Naive thymus-derived CD4-positive, alpha-beta T cell (primary cell): ENCODE results near the gene AKAP13. TPM values are rescaled to one million over a fixed set of nuclear protein-coding genes. Genes with fewer than 3 reads are reported as not detected.

Source experiments
- ATAC-seq: fragments of 150-1000 bp; cut with Tn5 transposase; 2 replicates; pipeline ENCODE4 v1.10.0; 2021; ENCODE audit warnings: mild to moderate bottlenecking, moderate library complexity
- CTCF ChIA-PET: fragments of 350-600 bp; sonication (Branson Sonifier 250); formaldehyde crosslinking; loops from one replicate; lab custom pipeline; 2021; ENCODE audit warnings: antibody characterized with exemption; lab: Charles Lee
- POLR2A ChIA-PET: fragments of 350-600 bp; sonication (Branson Sonifier 250); formaldehyde crosslinking; loops from one replicate; lab custom pipeline; 2021; ENCODE audit warnings: antibody characterized with exemption, inconsistent platforms; lab: Charles Lee
- DNase-seq, 9 donors: peaks; one replicate each; pipeline versions ENCODE4 v3.0.0 to v3.0.0-alpha.2; 2020 to 2022; ENCODE audit warnings: mixed read lengths in 1 of 9
- H3K27ac ChIP-seq: one replicate; pipeline ENCODE4 v1.7.0; 2013; ENCODE audit warnings: mild to moderate bottlenecking, low read depth, low read length, moderate library complexity
- H3K27me3 ChIP-seq, 2 donors: one replicate each; pipeline ENCODE4 v1.7.0; 2013; ENCODE audit warnings: low read length in 2 of 2, mild to moderate bottlenecking in 2 of 2, moderate library complexity in 2 of 2; ENCODE audit not compliant: control insufficient read depth in 2 of 2, insufficient read depth in 2 of 2
- H3K36me3 ChIP-seq, 3 experiments: 1 replicate in 2 of 3; 2 replicates in 1 of 3; pipeline ENCODE4 v1.7.0; 2013; ENCODE audit warnings: low read length in 3 of 3, mild to moderate bottlenecking in 3 of 3, moderate library complexity in 1 of 3; ENCODE audit not compliant: insufficient read depth in 3 of 3, control insufficient read depth in 2 of 3
- H3K4me1 ChIP-seq, 2 donors: one replicate each; pipeline ENCODE4 v1.7.0; 2013; ENCODE audit warnings: low read length in 2 of 2, mild to moderate bottlenecking in 2 of 2, moderate library complexity in 1 of 2; ENCODE audit not compliant: control insufficient read depth in 2 of 2, insufficient read depth in 2 of 2
- H3K4me3 ChIP-seq: 2 replicates; pipeline ENCODE4 v1.7.0; 2013; ENCODE audit warnings: mild to moderate bottlenecking, low read length
- H3K9me3 ChIP-seq, 3 experiments: 1 replicate in 2 of 3; 2 replicates in 1 of 3; pipeline ENCODE4 v1.7.0; 2013; ENCODE audit warnings: low read length in 3 of 3; ENCODE audit not compliant: control insufficient read depth in 2 of 3
- H3K27ac Mint-ChIP-seq, 9 donors: one replicate each; pipeline ENCODE4 v1.8.0; 2020 to 2022; ENCODE audit warnings: mixed read lengths in 9 of 9, mild to moderate bottlenecking in 8 of 9, moderate library complexity in 5 of 9, inconsistent platforms in 2 of 9
- H3K27me3 Mint-ChIP-seq, 5 donors: one replicate each; pipeline ENCODE4 v1.8.0; 2021 to 2022; ENCODE audit warnings: mixed read lengths in 5 of 5, mild to moderate bottlenecking in 1 of 5
- H3K36me3 Mint-ChIP-seq, 5 donors: one replicate each; pipeline ENCODE4 v1.8.0; 2020 to 2022; ENCODE audit warnings: mixed read lengths in 5 of 5, mild to moderate bottlenecking in 3 of 5, inconsistent platforms in 1 of 5
- H3K4me1 Mint-ChIP-seq, 7 donors: one replicate each; pipeline ENCODE4 v1.8.0; 2020 to 2022; ENCODE audit warnings: mixed read lengths in 7 of 7, mild to moderate bottlenecking in 3 of 7, inconsistent platforms in 1 of 7
- H3K4me3 Mint-ChIP-seq, 10 donors: one replicate each; pipeline ENCODE4 v1.8.0; 2020 to 2022; ENCODE audit warnings: mild to moderate bottlenecking in 10 of 10, mixed read lengths in 10 of 10, moderate library complexity in 6 of 10, inconsistent platforms in 2 of 10
- H3K9me3 Mint-ChIP-seq, 11 donors: one replicate each; pipeline ENCODE4 v1.8.0; 2020 to 2022; ENCODE audit warnings: mixed read lengths in 11 of 11, mild to moderate bottlenecking in 4 of 11, inconsistent platforms in 1 of 11, moderate library complexity in 1 of 11
- intact Hi-C, 2 donors: fragments of 100-400 bp; cut with micrococcal nuclease; formaldehyde crosslinking; loops; one replicate each; pipeline ENCODE4 v1.15.1; 2023
- polyA plus RNA-seq, 2 donors: library from polyadenylated mRNA; unstranded; fragments of 300-500 nt; fragmentation: Illumina TruSeq; gene quantifications; one replicate each; pipeline ENCODE4 v1.2.3, GENCODE V29; 2021
- total RNA-seq, 6 experiments: library from RNA in 5 of 6; stranded (reverse) in 5 of 6; gene quantifications; 1 replicate in 5 of 6; 2 replicates in 1 of 6; pipeline ENCODE4 v1.2.3 and lab custom pipeline; 2021 to 2026

The AKAP13 gene
- total and polyA plus RNA-seq, 7 experiments from 2014 or later, result 108 to 400 (median 231) TPM

DNA sequence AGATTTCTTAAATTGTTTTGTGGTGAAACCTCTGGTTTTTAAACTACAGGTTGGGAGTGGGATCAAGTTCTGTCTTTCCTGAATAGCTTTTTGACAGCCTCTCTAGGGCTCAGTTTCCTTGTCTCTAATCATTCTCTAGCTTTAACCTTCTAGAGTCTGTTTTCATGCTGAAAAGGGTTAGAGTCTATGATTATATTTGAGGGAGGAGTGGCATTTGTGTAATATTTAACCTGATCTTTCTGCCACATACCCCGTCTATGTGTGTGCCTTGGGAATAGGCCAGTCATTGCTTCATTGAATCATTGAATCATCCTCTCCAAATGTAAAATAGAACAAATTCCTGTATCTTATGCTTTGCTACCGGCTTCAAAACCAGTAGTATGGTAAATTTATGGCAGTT lies 209.4 kb downstream of the AKAP13 start:
- Mint-ChIP-seq H3K27me3 (no peaks in the 10 kb centered on the region), H3K9me3 (no peaks in the 10 kb centered on the region), H3K36me3 (peaks cover 8 to 36% (median 23%) of the 10 kb centered on the region in 5 donors), H3K27ac (no peak overlapping the region), H3K4me1 (peaks cover 10 to 37% (median 16%) of the 10 kb centered on the region in 7 donors), H3K4me3 (no peak overlapping the region)
- no peaks in the 10 kb centered on the region for H3K27me3 ChIP-seq
- POLR2A ChIA-PET, result no interaction called here
- CTCF ChIA-PET, result interaction anchor here (0.7 kb wide), 1 partner anchor 101 kb away, joined by 3 read pairs; no protein-coding TSS in a partner anchor
- no peak for ATAC-seq
- no peak overlapping the region for H3K27ac ChIP-seq
- H3K4me1 ChIP-seq, result peaks cover 4 to 12% of the 10 kb centered on the region in 2 donors
- no peaks in the 10 kb centered on the region for H3K9me3 ChIP-seq
- intact Hi-C loops, result loop anchor here (10.0 kb wide), 2 partner anchors 105 to 205 kb away; partner anchors contain the start of gene AKAP13 (in 1 of the 2)
- no peak for DNase-seq
- no peak overlapping the region for H3K4me3 ChIP-seq
- peaks cover 5 to 21% (median 10%) of the 10 kb centered on the region in 3 experiments for H3K36me3 ChIP-seq

DNA sequence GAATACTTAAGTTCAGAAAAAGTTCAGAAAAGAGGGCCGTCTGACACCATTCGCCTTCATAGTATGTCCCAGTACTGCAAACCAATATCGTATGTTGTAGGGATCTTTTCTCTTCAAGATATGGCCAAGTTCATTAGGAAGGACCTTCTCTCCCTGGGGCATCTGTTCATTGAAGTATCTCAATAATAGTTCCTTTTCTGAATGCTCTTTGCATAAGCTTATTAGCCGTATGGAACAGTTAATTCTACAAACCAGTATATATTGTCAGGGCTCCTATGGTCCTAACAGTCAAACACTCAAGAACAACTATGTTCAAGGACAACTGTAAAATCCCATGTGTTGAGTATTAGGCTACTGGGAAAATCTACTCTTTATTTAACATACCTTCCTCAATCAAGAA lies 211.2 kb downstream of the AKAP13 start:
- POLR2A ChIA-PET, result interaction anchor here (0.7 kb wide), 1 partner anchor 9 kb away, joined by 3 read pairs; no protein-coding TSS in a partner anchor
- CTCF ChIA-PET, result no interaction called here
- Mint-ChIP-seq H3K27ac (no peak overlapping the region), H3K4me3 (no peak overlapping the region), H3K4me1 (peaks cover 5 to 38% (median 15%) of the 10 kb centered on the region in 7 donors), H3K36me3 (peaks cover 8 to 36% (median 20%) of the 10 kb centered on the region in 5 donors), H3K9me3 (no peaks in the 10 kb centered on the region), H3K27me3 (no peaks in the 10 kb centered on the region)
- no peak for DNase-seq
- peaks cover 5 to 21% (median 10%) of the 10 kb centered on the region in 3 experiments for H3K36me3 ChIP-seq
- no peak for ATAC-seq
- H3K27me3 ChIP-seq, result no peaks in the 10 kb centered on the region
- peaks cover 0 to 3% of the 10 kb centered on the region in 2 donors for H3K4me1 ChIP-seq
- H3K27ac ChIP-seq, result no peak overlapping the region
- intact Hi-C loops, result no loop called here
- no peak overlapping the region for H3K4me3 ChIP-seq
- H3K9me3 ChIP-seq, result no peaks in the 10 kb centered on the region

DNA sequence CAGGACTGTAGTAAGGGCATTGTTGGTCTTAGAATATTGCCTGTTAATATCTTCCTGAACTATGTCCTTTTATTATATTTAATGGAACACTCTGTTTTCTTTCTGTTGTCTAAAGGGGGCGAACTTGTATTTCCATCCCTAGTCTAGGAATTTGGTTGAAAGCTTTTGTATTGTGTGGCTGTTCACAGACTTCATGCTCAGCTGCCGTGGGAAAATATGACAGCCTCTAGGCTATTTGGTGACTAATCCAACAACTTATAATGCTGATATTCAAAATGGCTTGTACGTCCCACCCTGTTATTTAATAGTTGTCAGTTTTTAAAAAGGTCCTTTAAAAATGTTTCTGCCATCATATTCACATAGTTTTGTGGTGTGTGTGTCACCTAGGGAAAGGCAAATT lies 211.7 kb downstream of the AKAP13 start:
- ChIA-PET CTCF (interaction anchor here (0.6 kb wide), 1 partner anchor 212 kb away, joined by 3 read pairs; no protein-coding TSS in a partner anchor), POLR2A (no interaction called here)
- H3K36me3 Mint-ChIP-seq, result peaks cover 8 to 34% (median 18%) of the 10 kb centered on the region in 5 donors
- Histone ChIP-seq H3K9me3 (no peaks in the 10 kb centered on the region), H3K4me1 (peaks cover 3 to 6% of the 10 kb centered on the region in 2 donors), H3K4me3 (no peak overlapping the region), H3K27ac (no peak overlapping the region), H3K36me3 (peaks cover 5 to 18% (median 10%) of the 10 kb centered on the region in 3 experiments), H3K27me3 (no peaks in the 10 kb centered on the region)
- H3K9me3 Mint-ChIP-seq, result no peaks in the 10 kb centered on the region
- H3K27me3 Mint-ChIP-seq, result no peaks in the 10 kb centered on the region
- H3K4me1 Mint-ChIP-seq, result peaks cover 5 to 40% (median 18%) of the 10 kb centered on the region in 7 donors
- ATAC-seq (no peak), DNase-seq (no peak)
- no peak overlapping the region for H3K4me3 Mint-ChIP-seq
- intact Hi-C loops, result no loop called here
- peak overlapping the region in 1 of 9 donors; percentile 68 for H3K27ac Mint-ChIP-seq

DNA sequence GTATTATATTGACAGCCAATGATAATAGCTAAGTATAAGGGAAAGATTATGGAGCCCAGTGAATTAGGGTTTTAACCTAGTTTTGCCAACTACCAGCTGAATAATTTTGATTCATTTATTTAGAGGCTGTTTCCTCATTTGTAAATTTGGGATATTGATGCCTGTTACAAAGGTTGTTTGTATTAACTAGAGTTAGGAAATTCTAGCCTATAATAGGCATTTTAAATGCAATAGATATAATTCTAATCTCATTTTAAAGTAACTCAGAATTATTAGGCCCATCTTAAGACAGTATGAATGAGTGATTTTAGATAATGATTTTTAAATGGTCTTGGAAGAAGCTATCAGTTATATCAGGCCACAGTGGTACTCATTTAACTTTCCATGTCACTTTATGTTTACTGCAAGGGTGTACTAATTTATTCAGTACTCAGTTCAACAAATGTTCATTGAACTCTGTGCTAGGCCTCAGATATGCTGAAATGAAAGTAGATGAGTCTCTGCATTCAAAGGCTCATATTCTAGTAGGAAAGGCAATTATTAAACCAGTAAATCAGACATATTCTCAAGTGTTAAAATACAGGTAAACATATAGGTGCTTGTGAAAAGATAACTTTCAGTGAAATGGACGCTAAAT lies 213.5 kb downstream of the AKAP13 start:
- H3K36me3 Mint-ChIP-seq, result peaks cover 2 to 20% (median 8%) of the 10 kb centered on the region in 5 donors
- no peaks in the 10 kb centered on the region for H3K9me3 Mint-ChIP-seq
- CTCF ChIA-PET, result no interaction called here
- peak overlapping the region in 1 of 9 donors; percentile 16 for H3K27ac Mint-ChIP-seq
- H3K36me3 ChIP-seq, result peaks cover 1 to 5% (median 4%) of the 10 kb centered on the region in 3 experiments
- no peaks in the 10 kb centered on the region for H3K9me3 ChIP-seq
- H3K4me3 ChIP-seq, result no peak overlapping the region
- POLR2A ChIA-PET, result interaction anchor here (0.7 to 1.3 kb wide), 2 partner anchors 10 to 12 kb away, joined by 3 to 4 read pairs; no protein-coding TSS in a partner anchor
- intact Hi-C loops, result no loop called here
- ATAC-seq (no peak), DNase-seq (no peak)
- no peaks in the 10 kb centered on the region for H3K27me3 Mint-ChIP-seq
- H3K27me3 ChIP-seq, result no peaks in the 10 kb centered on the region
- peaks cover 13 to 16% of the 10 kb centered on the region in 2 donors for H3K4me1 ChIP-seq
- no peak overlapping the region for H3K4me3 Mint-ChIP-seq
- no peak overlapping the region for H3K27ac ChIP-seq
- H3K4me1 Mint-ChIP-seq, result peaks cover 15 to 40% (median 28%) of the 10 kb centered on the region in 7 donors

DNA sequence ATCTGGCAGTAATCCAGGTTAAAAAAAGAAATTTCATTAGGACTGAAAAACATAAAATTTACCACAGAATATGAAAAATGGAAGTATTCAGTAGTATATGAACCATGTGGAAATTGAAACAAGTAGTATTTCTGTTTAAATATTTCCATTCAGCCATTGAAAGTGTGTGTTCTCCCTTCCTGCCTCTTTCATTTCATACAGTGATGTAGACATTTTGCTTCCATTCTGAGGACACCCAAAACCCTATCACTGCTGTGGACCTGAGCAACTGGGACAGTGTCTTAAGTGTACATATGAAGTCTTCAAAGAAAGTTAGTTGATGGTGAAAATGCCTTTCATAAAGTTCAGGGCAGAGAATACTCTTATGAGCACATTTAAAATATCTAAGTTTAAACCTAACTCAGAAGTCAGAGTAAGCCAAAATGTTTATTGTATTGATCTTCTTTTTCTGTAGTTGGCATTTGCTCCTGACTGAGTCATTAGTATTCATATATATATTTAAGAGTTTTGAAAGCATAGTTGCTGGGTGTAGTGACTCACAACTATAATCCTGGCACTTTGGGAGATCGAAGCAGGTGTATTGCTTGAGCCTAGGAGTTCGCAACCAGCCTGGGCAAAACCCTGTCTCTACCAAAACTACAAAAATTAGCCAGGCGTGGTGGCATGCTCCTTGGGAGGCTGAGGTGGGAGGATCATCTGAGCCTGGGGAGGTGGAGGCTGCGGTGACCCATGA lies 215.6 kb downstream of the AKAP13 start:
- H3K36me3 Mint-ChIP-seq, result peaks cover 0 to 17% (median 5%) of the 10 kb centered on the region in 5 donors
- ChIA-PET POLR2A (no interaction called here), CTCF (no interaction called here)
- H3K9me3 ChIP-seq, result no peaks in the 10 kb centered on the region
- H3K4me1 Mint-ChIP-seq, result peaks cover 19 to 46% (median 33%) of the 10 kb centered on the region in 7 donors
- no peaks in the 10 kb centered on the region for H3K27me3 ChIP-seq
- H3K4me3 ChIP-seq, result no peak overlapping the region
- H3K27ac Mint-ChIP-seq, result peak overlapping the region in 4 of 9 donors; percentile 9 to 72 (median 32)
- ATAC-seq, result no peak
- H3K4me3 Mint-ChIP-seq, result peak overlapping the region in 2 of 10 donors; percentile 5 to 18
- intact Hi-C loops, result no loop called here
- no peaks in the 10 kb centered on the region for H3K27me3 Mint-ChIP-seq
- H3K4me1 ChIP-seq, result peaks cover 13 to 16% of the 10 kb centered on the region in 2 donors
- no peak overlapping the region for H3K27ac ChIP-seq
- no peak for DNase-seq
- H3K36me3 ChIP-seq, result peaks cover 0 to 3% (median 0%) of the 10 kb centered on the region in 3 experiments
- H3K9me3 Mint-ChIP-seq, result no peaks in the 10 kb centered on the region

DNA sequence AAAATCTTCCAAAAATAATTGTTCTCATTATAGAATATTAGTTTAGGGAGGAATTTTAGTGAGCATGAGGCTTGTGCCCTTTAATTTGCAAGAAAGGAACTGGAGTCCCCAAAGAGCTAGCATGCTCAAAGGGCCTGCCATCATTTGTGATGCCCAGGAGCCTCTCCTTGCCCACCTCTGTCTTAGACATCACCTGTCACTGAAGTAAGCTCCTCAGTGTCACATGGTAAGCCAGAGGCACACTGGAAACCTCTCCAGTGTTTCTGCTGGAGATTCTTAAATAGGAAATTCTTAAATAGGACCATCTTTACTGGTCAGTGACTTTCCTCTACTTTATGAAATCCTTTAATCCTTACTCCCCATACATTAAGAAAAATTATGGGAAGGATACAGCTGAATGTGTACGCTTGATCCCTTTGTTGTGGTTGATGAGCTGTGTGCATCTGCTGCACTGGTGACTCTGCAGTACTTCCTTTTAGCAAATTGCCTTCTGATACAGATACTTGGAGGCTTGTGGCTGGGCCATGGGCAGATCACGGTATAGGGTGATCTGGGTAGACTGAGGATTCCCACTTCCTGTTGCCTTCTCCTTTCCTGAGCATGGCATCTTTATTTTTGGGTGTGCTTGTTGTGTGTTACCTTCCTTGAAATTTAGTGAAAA lies 216.9 kb downstream of the AKAP13 start:
- ATAC-seq (peak; percentile 87), DNase-seq (peak in 5 of 9 donors; percentile 19 to 37 (median 21))
- peaks cover 0 to 3% (median 0%) of the 10 kb centered on the region in 3 experiments for H3K36me3 ChIP-seq
- H3K4me1 ChIP-seq, result peaks cover 13 to 16% of the 10 kb centered on the region in 2 donors
- intact Hi-C loops, result loop anchor here (1.0 kb wide), 2 partner anchors 14 to 15 kb away; no protein-coding TSS in a partner anchor
- ChIA-PET CTCF (interaction anchor here (0.5 kb wide), 1 partner anchor 82 kb away, joined by 4 read pairs; no protein-coding TSS in a partner anchor), POLR2A (interaction anchor here (1.0 kb wide), 1 partner anchor 11 kb away, joined by 3 read pairs; no protein-coding TSS in a partner anchor)
- Mint-ChIP-seq H3K9me3 (no peaks in the 10 kb centered on the region), H3K4me3 (peak overlapping the region in 8 of 10 donors; percentile 7 to 61 (median 30)), H3K27ac (peak overlapping the region; percentile 4 to 73 (median 45)), H3K4me1 (peaks cover 19 to 46% (median 29%) of the 10 kb centered on the region in 7 donors), H3K36me3 (peaks cover 0 to 13% (median 6%) of the 10 kb centered on the region in 5 donors), H3K27me3 (no peaks in the 10 kb centered on the region)
- no peak overlapping the region for H3K4me3 ChIP-seq
- no peaks in the 10 kb centered on the region for H3K27me3 ChIP-seq
- H3K27ac ChIP-seq, result no peak overlapping the region
- H3K9me3 ChIP-seq, result no peaks in the 10 kb centered on the region
